H1 (cell line): Measurements from ENCODE around the gene NAA25. TPM values are rescaled to one million over a fixed set of nuclear protein-coding genes. Genes with fewer than 3 reads are reported as not detected.

Experiments
- ASH2L ChIP-seq: fragments of 200-600, 300-600 bp; sonication (generic); IDR thresholded peaks from one replicate; pipeline ENCODE4 v1.7.1; 2017; ENCODE audit warnings: low read length
- CEBPB ChIP-seq: IDR thresholded peaks from 2 replicates; pipeline ENCODE4 v1.6.1; 2012; ENCODE audit warnings: low read depth, low read length
- CHD7 ChIP-seq: fragments of 300-600 bp; sonication (generic); IDR thresholded peaks from 2 replicates; pipeline ENCODE4 v1.7.1; 2012; ENCODE audit warnings: low read length, moderate library complexity, mild to moderate bottlenecking, inconsistent platforms; ENCODE audit not compliant: insufficient replicate concordance
- CREB1 ChIP-seq: IDR thresholded peaks from 2 replicates; pipeline ENCODE4 v1.6.1; 2012; ENCODE audit warnings: inconsistent platforms
- EP300 ChIP-seq, 2 experiments: IDR thresholded peaks; 1 replicate in 1 of 2; 2 replicates in 1 of 2; pipeline ENCODE4 v1.6.1; 2011 to 2012; ENCODE audit warnings: low read depth in 2 of 2, low read length in 2 of 2, mild to moderate bottlenecking in 2 of 2, borderline replicate concordance in 1 of 2, inconsistent platforms in 1 of 2, moderate library complexity in 1 of 2
- GTF2F1 ChIP-seq: IDR thresholded peaks from 2 replicates; pipeline ENCODE4 v1.6.1; 2012; ENCODE audit warnings: low read depth, low read length, improper control_type of control experiment, borderline replicate concordance
- KDM1A ChIP-seq: fragments of 200-600, 300-600 bp; sonication (generic); IDR thresholded peaks from 2 replicates; pipeline ENCODE4 v1.7.1; 2016; ENCODE audit warnings: mild to moderate bottlenecking, low read length, borderline replicate concordance
- KDM4A ChIP-seq: IDR thresholded peaks from one replicate; pipeline ENCODE4 v1.7.1; 2012; ENCODE audit warnings: low read depth, mild to moderate bottlenecking, moderate library complexity, low read length, inconsistent platforms; ENCODE audit not compliant: severe bottlenecking
- MAFK ChIP-seq: IDR thresholded peaks from 2 replicates; pipeline ENCODE4 v1.6.1; 2012; ENCODE audit warnings: low read depth, mild to moderate bottlenecking, improper control_type of control experiment, low read length
- RAD21 ChIP-seq, 2 experiments: IDR thresholded peaks in 1 of 2; conservative IDR thresholded peaks in 1 of 2; 2 replicates each; pipeline ENCODE4 v1.6.1; 2011; ENCODE audit warnings: low read depth in 2 of 2, low read length in 2 of 2, improper control_type of control experiment in 1 of 2, inconsistent platforms in 1 of 2, mild to moderate bottlenecking in 1 of 2, moderate library complexity in 1 of 2
- SIN3A ChIP-seq, 2 experiments: IDR thresholded peaks in 1 of 2; conservative IDR thresholded peaks in 1 of 2; 2 replicates each; pipeline ENCODE4 v1.6.1; 2011 to 2012; ENCODE audit warnings: low read length in 2 of 2, improper control_type of control experiment in 1 of 2, low read depth in 1 of 2, mild to moderate bottlenecking in 1 of 2
- SIRT6 ChIP-seq: IDR thresholded peaks from one replicate; pipeline ENCODE4 v1.7.1; 2012; ENCODE audit warnings: low read length, inconsistent platforms
- polyA plus RNA-seq, 7 experiments: library from polyadenylated mRNA; depleted of rRNA in 3 of 7; stranded (reverse) in 5 of 7; unstranded in 2 of 7; fragments of >200 nt in 5 of 7; fragments of 200-250 nt in 2 of 7; gene quantifications; 1 replicate in 5 of 7; 2 replicates in 1 of 7; 4 replicates in 1 of 7; pipeline versions ENCODE4 v1.2.1 to v1.2.3, GENCODE V29; 2011 to 2013; ENCODE audit warnings: missing spikeins in 2 of 7, mixed read lengths in 2 of 7
- total RNA-seq: library from RNA; stranded (reverse); fragmentation: NEBNext Ultra II Directional; extraction: Animal tissue kit (Norgen Biotek cat#: 25700); gene quantifications from 2 replicates; pipeline ENCODE4 v1.2.1, GENCODE V29; 2021

NAA25 gene
- total and polyA plus RNA-seq, 2 of the 8 experiments (the other 6 are each of a cell fraction or from before 2014, with no cell fraction given), result 10.8 to 60.3 TPM

DNA sequence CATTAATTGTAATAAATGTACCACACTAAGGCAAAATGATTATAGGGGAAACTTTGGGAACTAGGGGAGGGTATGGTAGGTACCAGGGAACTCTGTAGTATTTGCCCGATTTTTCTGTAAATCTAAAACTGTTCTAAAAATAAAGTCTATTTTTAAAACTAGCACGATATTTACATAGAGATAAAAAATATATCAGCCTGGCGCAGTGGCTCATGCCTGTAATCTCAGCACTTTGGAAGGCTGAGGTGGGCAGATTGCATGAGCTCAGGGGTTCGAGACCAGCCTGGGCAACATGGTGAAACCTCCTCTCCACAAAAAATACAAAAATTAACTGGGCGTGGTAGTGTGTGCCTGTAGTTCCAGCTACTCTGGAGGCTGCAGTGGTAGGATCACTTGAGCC, 128.0 kb downstream of the NAA25 start (continued):
- no peak for TF ChIP-seq CHD7
- TF ChIP-seq KDM1A, result no peak
- no peak for TF ChIP-seq EP300 (IDR thresholded peaks at IDR 0.05; ENCODE audit: borderline replicate concordance in 1 of 2, low read depth in 2 of 2, low read length in 2 of 2)
- no peak for TF ChIP-seq SIRT6
- no peak for TF ChIP-seq CREB1
- TF ChIP-seq CEBPB, result no peak
- no peak for TF ChIP-seq ASH2L
- no peak for TF ChIP-seq RAD21 (IDR thresholded peaks at IDR 0.05 in 1 of 2, conservative IDR thresholded peaks at IDR 0.05 in 1 of 2; ENCODE audit: low read depth in 2 of 2, low read length in 2 of 2)
- TF ChIP-seq SIN3A (conservative IDR thresholded peaks at IDR 0.05 in 1 of 2, IDR thresholded peaks at IDR 0.05 in 1 of 2; ENCODE audit: low read depth in 1 of 2, low read length in 2 of 2), result no peak
- no peak for TF ChIP-seq GTF2F1
- no peak for TF ChIP-seq KDM4A
- no peak for TF ChIP-seq MAFK
